Astrocyte of the cerebellum (primary cell): ENCODE data around the gene TMEM223.

ENCODE experiments used
- DNase-seq: peaks from one replicate; pipeline ENCODE4 v3.0.0-alpha.2; 2011; ENCODE audit warnings: low read depth
- H3K4me3 ChIP-seq: 2 replicates; pipeline ENCODE4 v1.5.1; 2011; ENCODE audit warnings: mild to moderate bottlenecking, low read depth, low read length, moderate library complexity
- in situ Hi-C: cut with HindIII; loops from 2 replicates; pipeline ENCODE4 v1.10.0; 2017; ENCODE audit warnings: low sequenced_read_pairs
- TF ChIP-seq, protein P1 (sequence below): IDR thresholded peaks from 2 replicates; pipeline ENCODE4 v1.5.1; 2012; ENCODE audit warnings: low read length, low read depth, moderate library complexity, mild to moderate bottlenecking; ENCODE audit errors: missing control alignments

TMEM223 gene

DNA sequence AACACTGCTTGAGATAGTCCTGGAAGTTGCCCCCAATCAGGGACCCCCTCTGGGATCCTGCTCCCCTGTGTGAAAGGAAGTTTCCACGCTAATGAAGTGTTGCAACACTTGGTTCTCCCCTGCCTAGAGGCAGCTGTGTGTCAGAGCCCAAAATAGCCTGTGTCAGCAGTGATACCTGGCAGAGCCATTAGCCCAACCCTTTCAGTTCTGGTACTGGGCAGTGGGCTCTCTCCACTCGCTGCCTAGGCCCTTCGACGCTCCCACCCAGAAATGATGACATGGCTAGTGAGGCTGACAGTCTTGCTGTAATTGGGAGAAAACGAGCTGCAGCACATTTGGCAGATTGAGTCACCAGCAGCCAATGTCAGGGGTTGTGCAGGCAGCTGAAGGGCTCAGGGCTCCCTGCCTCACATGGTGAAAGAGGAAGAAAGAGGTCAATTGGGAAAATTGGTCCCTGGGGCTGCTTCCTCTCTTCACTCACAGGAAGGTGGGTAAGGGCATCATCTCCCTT, 14.9 kb upstream of the TMEM223 start:
- H3K4me3 ChIP-seq: peak overlapping the region; percentile 64
- no peak for DNase-seq
- TF ChIP-seq, protein P1, sequence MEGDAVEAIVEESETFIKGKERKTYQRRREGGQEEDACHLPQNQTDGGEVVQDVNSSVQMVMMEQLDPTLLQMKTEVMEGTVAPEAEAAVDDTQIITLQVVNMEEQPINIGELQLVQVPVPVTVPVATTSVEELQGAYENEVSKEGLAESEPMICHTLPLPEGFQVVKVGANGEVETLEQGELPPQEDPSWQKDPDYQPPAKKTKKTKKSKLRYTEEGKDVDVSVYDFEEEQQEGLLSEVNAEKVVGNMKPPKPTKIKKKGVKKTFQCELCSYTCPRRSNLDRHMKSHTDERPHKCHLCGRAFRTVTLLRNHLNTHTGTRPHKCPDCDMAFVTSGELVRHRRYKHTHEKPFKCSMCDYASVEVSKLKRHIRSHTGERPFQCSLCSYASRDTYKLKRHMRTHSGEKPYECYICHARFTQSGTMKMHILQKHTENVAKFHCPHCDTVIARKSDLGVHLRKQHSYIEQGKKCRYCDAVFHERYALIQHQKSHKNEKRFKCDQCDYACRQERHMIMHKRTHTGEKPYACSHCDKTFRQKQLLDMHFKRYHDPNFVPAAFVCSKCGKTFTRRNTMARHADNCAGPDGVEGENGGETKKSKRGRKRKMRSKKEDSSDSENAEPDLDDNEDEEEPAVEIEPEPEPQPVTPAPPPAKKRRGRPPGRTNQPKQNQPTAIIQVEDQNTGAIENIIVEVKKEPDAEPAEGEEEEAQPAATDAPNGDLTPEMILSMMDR: no peak
- in situ Hi-C loops: no loop called here

DNA sequence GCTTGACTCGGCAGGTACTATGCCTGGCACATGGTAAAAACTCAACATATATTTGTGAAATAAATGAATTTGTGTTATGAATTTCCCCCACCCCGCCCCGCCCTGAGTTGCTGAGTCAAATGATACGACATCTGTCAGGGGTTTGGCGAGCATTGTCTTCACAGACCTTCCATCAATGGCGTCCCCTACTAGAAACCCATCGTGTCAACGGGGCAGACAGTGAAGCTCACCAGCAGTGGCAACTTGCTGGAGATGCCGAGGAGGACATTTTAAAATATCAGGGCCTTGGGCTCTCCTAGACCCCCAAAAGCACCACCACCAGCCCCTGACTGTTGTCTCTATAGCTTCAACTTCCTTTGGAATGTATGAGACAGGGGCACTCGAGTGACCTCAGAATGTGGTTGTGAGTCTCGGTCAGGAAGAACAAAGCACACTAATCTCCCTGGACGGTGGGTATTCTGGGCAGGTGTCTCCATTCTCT, 14.2 kb upstream of the TMEM223 start:
- peak overlapping the region; percentile 64 for H3K4me3 ChIP-seq
- in situ Hi-C loops: no loop called here
- DNase-seq: no peak
- TF ChIP-seq, protein P1: no peak

DNA sequence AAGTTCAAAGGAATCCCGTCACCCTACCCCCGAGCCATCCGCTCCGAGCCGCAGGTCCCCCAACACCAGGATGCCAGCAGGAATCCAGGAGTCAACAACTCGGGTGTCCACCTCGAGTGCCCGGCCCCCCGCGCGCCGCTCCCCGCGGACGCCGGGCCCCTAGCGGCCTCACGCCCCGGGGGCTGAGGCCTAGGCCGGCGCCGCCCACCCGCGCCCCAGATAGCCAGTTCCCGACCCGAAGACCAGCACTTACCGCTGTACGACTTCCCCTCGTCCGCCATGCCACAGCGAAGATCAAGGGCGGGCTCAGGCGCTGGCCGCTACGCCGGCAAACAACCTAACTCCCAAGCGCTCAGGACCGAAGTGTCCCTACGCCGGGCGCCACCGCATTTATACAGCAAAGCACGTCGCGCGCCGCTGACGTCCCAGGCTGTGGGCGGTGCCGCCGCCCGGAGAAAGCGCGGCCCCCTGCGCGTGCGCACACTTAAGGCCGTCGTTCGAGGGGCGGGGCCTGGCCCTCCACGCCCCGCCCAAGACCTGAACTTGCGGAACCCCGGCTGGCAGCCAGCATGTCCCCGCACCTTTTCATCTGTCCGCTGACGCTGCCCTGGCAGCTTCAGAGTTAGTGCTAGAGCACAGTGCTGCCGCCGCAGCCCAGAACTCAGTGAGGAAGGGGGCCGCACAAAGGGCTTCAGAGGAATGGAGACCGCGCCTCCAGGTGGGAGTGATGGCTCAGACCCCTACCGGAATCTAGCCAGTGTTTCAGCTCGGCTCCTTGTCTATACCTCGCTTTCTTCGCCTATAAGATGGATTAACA, 13.5 kb upstream of the TMEM223 start, which contains the start of gene NXF1:
Gene NXF1, minus strand, starts transcription at position 365 of the 817 bp plus-strand sequence. Its CDS starts 84 bp downstream, at position 281.
- in situ Hi-C loops: no loop called here
- TF ChIP-seq, protein P1: peak; percentile 26
- DNase-seq: peak; percentile 83
- peak within 1 kb of the TSS; percentile 64 for H3K4me3 ChIP-seq

DNA sequence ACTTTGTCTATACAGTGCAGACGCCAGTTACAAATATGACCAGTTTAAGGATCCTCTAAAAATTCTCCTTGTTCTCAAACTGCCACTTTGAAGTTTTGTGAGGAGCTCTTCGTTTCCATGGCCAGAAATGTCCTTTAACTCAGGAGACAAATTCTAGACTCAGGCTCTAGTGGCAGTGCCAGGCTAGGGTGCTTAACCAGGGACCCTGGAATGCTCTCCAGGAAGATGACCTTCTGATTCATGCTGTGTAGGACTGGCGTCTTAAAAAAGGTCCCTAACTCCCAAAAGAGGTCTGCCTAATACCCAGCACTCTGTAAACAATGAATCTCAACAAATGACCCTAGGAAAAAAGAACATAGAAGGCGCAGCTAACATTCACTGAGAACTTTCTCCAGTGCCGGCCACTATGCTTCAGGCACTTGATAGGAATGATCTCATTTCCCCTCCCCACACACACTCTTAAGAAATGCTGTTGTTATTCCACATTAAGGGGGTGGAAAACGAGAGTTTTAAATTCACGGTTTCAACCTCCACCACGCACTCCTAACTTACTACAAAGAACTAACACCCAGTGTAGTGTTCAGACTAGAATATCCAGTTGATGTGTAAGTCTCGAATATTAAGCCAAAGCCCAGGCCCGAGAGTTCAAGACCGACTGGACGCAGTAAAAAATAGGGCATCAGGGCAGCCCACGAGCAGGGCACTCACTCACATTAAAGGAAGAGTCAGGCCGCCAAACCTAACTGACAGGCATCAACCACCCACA, 12.7 kb upstream of the TMEM223 start:
- H3K4me3 ChIP-seq: peak overlapping the region; percentile 64
- in situ Hi-C loops: no loop called here
- no peak for DNase-seq
- TF ChIP-seq, protein P1: no peak

DNA sequence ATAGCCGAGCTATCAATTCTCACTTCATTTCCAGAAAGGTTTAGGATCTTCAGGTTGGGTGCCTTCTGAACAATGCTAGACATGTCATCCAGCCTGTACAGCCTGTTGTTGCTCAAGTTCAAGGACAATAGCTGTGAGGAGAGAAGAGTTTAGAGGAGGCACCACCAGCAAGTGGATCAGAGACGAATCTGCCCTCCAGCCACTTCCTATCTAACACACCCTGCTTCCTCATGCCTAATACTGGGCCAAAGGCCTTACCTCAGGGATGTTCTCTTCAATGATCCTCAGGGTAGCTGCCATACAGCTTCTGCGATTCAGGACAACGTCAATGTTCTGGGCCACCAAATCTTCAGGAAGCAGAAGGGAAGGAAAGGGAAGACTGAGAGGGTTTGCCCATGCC, 9.3 kb upstream of the TMEM223 start:
- in situ Hi-C loops: no loop called here
- DNase-seq: no peak
- H3K4me3 ChIP-seq: no peak overlapping the region
- TF ChIP-seq, protein P1: no peak

DNA sequence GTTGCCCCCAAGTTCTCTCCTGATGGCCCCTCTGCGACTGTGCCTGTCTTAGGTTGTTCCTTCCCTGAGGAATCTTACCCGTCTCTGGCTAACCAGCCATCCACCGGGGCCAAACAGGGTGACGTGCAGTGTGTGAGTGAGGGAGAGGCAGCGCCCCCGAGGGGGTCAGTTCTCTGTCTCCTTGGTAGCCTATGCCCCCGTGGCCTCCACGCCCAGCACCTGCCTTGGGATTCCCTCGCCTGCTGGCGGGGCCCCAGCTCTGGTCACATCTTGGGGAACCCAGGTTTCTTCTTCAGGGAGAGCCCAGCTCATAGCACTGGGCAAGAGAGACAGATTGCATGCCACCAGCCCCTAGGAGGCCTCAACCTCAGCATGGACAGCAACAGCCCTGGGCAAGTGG, 7.7 kb upstream of the TMEM223 start:
- TF ChIP-seq, protein P1: no peak
- no peak for DNase-seq
- in situ Hi-C loops: no loop called here
- no peak overlapping the region for H3K4me3 ChIP-seq
